Stimulated activated naive CD4-positive, alpha-beta T cell (primary cell): ENCODE data around the gene ABI3.
"Not testable (repeated sequence)": the region's sequence is repeated elsewhere in the genome, so short reads cannot be mapped to it uniquely, and the experiment has no call there.

Experiments
- DNase-seq, 6 experiments: peaks; one replicate each; lab custom pipeline; 2025; lab: John Stamatoyannopoulos, UW

Gene ABI3

DNA sequence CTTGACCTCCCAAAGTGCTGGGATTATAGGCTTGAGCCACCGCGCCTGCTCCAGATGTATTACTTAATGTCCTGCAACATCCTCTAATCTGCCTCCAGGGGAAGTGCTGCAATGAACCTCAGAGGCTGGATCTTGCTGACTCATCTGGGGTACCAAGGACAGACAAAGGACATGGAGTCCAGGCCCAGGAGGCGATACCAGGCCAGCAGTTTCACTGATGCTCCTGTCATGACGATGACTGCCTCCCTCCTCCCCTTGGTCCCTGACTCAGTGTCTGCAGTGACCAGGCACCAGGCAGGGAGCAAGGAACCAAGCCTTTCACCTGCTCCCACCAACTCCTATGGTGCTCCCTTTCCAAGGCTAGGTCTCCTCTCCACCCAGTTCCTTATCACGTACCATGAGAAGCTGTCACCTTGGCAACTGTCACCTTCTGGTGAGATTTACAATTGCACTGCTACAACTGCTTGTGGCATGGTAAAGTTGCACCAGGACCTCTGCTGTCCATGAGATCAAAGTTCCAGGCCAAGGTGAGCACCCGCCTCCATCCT, 41.7 kb downstream of the ABI3 start:
- no peak for DNase-seq

DNA sequence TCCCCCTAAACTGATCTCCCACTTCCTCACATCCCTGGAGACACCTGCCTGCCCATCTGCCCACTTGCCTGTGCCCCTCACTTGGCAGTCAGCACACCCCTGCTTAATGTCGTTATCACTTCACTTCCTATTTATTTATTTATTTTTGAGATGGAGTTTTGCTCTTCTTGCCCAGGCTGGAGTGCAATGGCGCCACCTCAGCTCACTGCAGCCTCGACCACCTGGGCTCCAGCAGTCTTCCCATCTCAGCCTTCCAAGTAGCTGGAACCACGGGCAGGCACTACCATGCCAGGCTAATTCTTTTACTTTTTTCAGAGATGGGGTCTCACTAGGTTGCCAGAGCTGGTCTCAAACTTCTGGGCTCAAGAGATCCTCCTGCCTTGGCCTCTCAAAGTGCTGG, 43.6 kb downstream of the ABI3 start:
- no peak for DNase-seq

DNA sequence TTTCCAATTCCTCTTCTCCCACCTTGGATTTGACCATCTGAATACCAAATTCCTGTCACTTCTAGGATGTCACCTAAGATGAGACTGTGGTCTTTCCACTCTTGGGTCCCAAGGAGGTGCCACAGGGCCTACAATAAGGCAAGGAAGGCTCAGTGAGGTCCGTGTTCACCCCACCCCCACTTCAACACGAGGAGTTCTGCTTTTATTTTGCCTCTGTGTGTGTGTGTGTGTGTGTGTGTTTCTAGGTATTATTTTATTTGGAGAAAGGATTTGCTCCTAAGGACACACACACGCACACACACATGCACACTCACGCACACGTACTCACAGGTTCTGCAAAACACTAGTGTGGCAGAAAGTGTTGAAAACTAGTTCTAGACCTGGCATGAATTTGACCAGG, 44.6 kb downstream of the ABI3 start:
- DNase-seq = no peak

DNA sequence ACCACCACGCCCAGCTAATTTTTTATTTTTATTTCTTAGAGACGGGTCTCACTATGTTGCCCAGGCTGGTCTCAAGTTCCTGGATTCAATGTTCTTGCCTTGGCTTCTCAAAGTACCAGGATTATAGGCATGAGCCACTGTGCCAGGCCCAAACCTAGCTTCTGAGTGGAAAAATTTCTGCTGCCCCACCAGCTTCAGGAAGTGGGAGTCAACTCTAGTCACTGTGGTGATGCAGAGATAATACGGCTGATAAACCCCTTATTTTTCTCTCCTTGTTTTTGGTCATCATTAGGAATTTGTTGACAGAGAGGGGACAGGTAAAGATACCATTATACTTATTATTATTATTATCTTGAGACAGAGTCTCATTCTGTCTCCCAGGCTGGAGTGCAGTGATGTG, 47.9 kb downstream of the ABI3 start:
- DNase-seq = no peak

DNA sequence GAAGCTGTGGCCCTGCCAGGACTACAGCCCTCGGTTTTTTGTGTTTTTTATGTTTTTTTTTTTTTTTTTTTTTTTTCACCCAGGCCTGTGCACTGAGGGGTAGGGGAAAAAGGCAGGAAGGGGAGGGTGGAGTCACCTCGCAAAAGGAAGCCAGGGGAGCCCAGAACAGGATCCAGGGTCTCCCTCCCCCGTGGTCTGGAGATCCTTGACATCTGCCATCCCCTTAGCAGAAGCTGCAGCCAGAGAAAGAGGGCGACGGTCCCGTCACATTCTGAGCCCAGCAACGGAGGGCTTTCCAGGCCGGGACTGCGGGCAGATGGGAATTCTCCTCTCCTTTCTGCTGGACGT, 49.1 kb downstream of the ABI3 start:
- DNase-seq = no peak

DNA sequence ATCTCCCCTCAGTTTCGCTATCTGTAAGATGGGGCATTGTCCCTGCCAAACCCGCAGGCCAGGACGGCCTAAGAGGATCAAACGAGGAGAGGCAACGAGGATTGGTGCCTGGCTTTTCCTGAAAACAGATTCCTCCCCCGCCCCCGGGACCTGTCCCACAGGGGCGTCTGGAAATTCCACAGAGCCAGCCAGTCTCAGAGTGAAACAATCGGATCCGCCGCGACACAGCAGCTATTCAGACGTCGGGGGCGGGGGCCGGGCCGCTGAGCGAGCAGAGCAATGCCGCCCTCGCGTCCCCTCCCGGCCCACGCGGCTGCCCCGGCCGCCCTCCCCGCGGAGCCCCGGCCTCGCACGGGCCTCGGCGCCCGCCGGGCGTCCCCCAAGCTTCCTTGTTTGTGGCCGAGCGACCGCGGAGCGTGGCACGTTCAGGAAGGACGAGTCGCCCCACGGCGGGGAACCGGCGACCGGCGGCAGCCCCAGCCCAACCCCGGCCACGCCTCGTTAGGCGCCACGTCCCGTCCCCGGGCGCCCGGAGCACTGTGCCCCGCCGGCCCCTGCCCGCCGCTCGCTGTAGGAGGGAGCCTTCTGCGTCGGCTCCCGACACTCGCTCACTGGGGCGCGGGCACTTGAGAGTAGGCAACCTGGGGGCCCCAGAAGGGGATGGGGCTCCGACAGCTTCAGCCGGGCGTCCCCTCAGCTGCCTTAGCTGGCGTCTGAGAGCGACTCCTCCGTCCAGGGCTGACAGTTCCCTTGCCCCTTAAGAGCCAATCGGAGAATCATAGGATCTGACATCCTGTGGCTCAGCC, 49.7 kb downstream of the ABI3 start:
- peak; percentile 6 to 43 (median 10) for DNase-seq

DNA sequence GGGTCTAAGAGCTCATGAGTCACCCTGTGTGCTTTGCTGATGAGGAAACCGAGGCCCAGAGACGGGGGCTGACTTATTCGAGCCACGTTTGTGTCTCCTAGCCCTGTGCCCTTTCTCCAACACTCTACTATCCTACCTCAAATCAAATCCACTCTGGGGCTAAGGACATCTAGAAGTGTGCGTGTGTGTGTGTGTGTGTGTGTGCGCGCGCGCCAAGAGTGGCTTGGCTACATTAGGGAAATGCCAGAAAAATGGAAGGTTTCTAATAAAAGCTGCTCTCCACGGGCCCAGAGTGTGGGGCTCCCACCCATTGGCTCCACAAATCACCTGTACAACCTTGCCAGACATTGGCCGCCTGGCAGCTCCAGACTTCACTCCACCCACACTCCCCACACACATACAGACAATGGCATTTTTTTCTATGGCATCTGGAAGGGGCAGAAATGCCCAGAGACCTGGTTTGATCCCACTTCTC, 50.3 kb downstream of the ABI3 start:
- DNase-seq = peak in 1 of 6 experiments; percentile 37

DNA sequence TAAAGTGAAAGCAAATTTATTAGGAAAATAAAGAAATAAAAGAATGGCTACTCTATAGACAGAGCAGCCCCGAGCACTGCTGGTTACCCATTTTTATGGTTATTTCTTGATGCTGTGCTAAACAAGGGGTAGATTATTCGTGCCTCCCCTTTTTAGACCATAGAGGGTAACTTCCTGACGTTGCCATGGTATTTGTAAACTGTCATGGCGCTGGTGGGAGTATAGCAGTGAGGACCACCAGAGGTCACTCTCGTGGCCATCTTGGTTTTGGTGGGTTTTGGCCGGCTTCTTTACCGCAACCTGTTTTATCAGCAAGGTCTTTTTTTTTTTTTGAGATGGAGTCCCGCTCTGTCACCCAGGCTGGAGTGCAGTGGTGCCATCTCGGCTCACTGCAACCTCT, 51.0 kb downstream of the ABI3 start:
- not testable (repeated sequence) for DNase-seq

DNA sequence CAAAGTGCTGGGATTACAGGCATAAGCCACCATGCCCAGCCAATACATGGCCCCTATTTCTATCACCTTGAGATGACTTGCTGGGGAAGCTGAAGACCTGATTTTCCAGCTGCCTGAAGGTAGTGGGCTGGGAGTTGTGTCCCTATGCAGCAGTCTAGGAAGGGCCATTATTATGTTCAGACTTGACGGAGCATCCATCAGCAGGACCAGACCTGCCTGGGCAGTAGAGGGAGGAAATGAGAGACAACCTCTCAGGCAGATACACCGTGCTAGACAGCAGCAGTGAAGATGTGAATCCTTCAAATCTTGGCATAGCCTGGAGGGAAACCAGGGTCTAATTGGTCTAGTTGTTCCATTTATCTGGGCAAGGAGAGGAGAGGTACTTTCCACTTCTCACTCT, 55.7 kb downstream of the ABI3 start:
- no peak for DNase-seq

DNA sequence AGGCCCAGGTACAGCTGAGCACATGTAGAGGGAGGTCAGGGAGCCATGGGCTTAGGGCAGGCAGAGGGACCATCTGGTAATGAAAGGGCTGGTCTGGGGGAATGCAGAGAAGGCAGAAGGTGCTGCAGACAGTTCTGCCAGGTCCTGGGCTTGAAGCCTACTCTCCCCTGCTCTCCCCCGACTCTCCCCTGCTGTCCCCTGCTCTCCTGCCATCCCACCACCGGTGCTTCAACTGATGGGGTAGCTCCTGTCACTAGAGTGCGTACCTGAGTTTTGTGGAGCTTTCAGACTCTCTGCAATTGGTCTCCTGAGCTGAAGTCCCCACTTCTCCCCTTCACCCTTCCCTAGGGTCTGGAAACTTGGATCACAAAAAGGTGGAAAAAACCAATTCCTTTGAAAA, 57.4 kb downstream of the ABI3 start:
- no peak for DNase-seq

DNA sequence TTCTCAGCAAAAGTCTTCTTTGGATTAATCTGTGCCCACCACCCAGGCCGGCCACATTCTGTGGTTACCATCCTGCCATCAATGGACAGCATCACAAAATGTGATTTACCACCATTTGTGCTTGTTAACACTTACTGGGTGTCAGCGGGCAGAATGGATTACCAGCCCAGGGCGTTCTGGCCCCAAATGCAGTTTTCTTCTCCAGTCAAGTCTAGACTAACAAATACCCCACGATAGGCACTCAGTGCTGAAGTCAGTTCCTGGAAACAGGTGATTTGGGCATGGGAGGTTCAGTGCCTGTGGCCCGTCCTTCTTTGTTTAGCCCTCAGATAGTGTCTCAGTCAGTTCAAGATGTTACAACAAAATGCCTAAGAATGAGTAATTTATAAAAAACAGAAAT, 58.8 kb downstream of the ABI3 start:
- no peak for DNase-seq
